ENCODE results near the gene GIMD1. TPM values are rescaled to one million over a fixed set of nuclear protein-coding genes. Genes with fewer than 3 reads are reported as not detected.
"Not testable (repeated sequence)": the region's sequence is repeated elsewhere in the genome, so short reads cannot be mapped to it uniquely, and the experiment has no call there.

GIMD1 gene
- total RNA-seq, result not detected

GRCh38 chr4:106368678-106369077, at the start of gene GIMD1:
TSS of gene GIMD1 (minus strand) at chr4:106368778. CDS start at chr4:106367435, 1,343 bp downstream.
- H3K27ac Mint-ChIP-seq, result no peak within 1 kb of the TSS

GRCh38 chr4:106414366-106414765, 45.8 kb upstream of the GIMD1 start:
- ATAC-seq, result no peak
- H3K27ac Mint-ChIP-seq, result no peak overlapping the region
- peaks cover 0 to 8% of the 10 kb centered on the region in 2 donors for H3K9me3 Mint-ChIP-seq
- H3K36me3 Mint-ChIP-seq, result no peaks in the 10 kb centered on the region
- no peak for DNase-seq (ENCODE audit: low spot score in 2 of 2)

More at GRCh38 chr4:106368678-106369077, at the start of gene GIMD1:
- no peaks in the 10 kb centered on the region for H3K36me3 Mint-ChIP-seq
- DNase-seq (ENCODE audit: low spot score in 2 of 2) (no peak), ATAC-seq (no peak)
- H3K9me3 Mint-ChIP-seq, result no peaks in the 10 kb centered on the region

- peaks cover 2 to 13% of the 10 kb centered on the region in 2 donors for H3K9me3 Mint-ChIP-seq
- no peak overlapping the region for H3K27ac Mint-ChIP-seq
- peaks cover 0 to 8% of the 10 kb centered on the region in 2 donors for H3K36me3 Mint-ChIP-seq
- ATAC-seq (no peak), DNase-seq (ENCODE audit: low spot score in 2 of 2) (no peak)
Observed at GRCh38 chr4:106409901-106410889, 41.6 kb upstream of the GIMD1 start.

GRCh38 chr4:106408004-106408403, 39.4 kb upstream of the GIMD1 start:
- not testable (repeated sequence) for H3K36me3 Mint-ChIP-seq; H3K27ac Mint-ChIP-seq; DNase-seq (ENCODE audit: low spot score in 2 of 2); ATAC-seq
- peaks cover 3 to 13% of the 10 kb centered on the region in 2 donors for H3K9me3 Mint-ChIP-seq

GRCh38 chr4:106401157-106401556, 32.6 kb upstream of the GIMD1 start:
- peaks cover 13 to 17% of the 10 kb centered on the region in 2 donors for H3K9me3 Mint-ChIP-seq
- no peak for DNase-seq (ENCODE audit: low spot score in 2 of 2)
- no peak for ATAC-seq
- no peak overlapping the region for H3K27ac Mint-ChIP-seq
- peaks cover 0 to 6% of the 10 kb centered on the region in 2 donors for H3K36me3 Mint-ChIP-seq

GRCh38 chr4:106398898-106399297, 30.3 kb upstream of the GIMD1 start:
- not testable (repeated sequence) for H3K36me3 Mint-ChIP-seq; DNase-seq (ENCODE audit: low spot score in 2 of 2); ATAC-seq; H3K27ac Mint-ChIP-seq
- peaks cover 12 to 21% of the 10 kb centered on the region in 2 donors for H3K9me3 Mint-ChIP-seq

- ATAC-seq (no peak), DNase-seq (ENCODE audit: low spot score in 2 of 2) (no peak)
- H3K9me3 Mint-ChIP-seq, result peaks cover 12 to 17% of the 10 kb centered on the region in 2 donors
- peaks cover 0 to 6% of the 10 kb centered on the region in 2 donors for H3K36me3 Mint-ChIP-seq
- no peak overlapping the region for H3K27ac Mint-ChIP-seq
Observed at GRCh38 chr4:106395582-106395981, 27.0 kb upstream of the GIMD1 start.

GRCh38 chr4:106385853-106386393, 17.3 kb upstream of the GIMD1 start:
- H3K27ac Mint-ChIP-seq, result no peak overlapping the region
- no peaks in the 10 kb centered on the region for H3K36me3 Mint-ChIP-seq
- H3K9me3 Mint-ChIP-seq, result no peaks in the 10 kb centered on the region
- no peak for DNase-seq (ENCODE audit: low spot score in 2 of 2)
- no peak for ATAC-seq

GRCh38 chr4:106384878-106385277, 16.3 kb upstream of the GIMD1 start:
- Mint-ChIP-seq H3K27ac (no peak overlapping the region), H3K36me3 (no peaks in the 10 kb centered on the region), H3K9me3 (no peaks in the 10 kb centered on the region)
- ATAC-seq (no peak), DNase-seq (ENCODE audit: low spot score in 2 of 2) (no peak)

GRCh38 chr4:106380179-106380578, 11.6 kb upstream of the GIMD1 start:
- no peaks in the 10 kb centered on the region for H3K9me3 Mint-ChIP-seq
- H3K27ac Mint-ChIP-seq, result no peak overlapping the region
- H3K36me3 Mint-ChIP-seq, result no peaks in the 10 kb centered on the region
- DNase-seq (ENCODE audit: low spot score in 2 of 2) (no peak), ATAC-seq (no peak)

- no peaks in the 10 kb centered on the region for H3K9me3 Mint-ChIP-seq
- H3K36me3 Mint-ChIP-seq, result no peaks in the 10 kb centered on the region
- ATAC-seq (no peak), DNase-seq (ENCODE audit: low spot score in 2 of 2) (no peak)
- H3K27ac Mint-ChIP-seq, result no peak overlapping the region
Observed at GRCh38 chr4:106373026-106373425, 4.4 kb upstream of the GIMD1 start.

GRCh38 chr4:106371161-106371560, 2.6 kb upstream of the GIMD1 start:
- ATAC-seq (no peak), DNase-seq (ENCODE audit: low spot score in 2 of 2) (no peak)
- H3K36me3 Mint-ChIP-seq, result no peaks in the 10 kb centered on the region
- no peaks in the 10 kb centered on the region for H3K9me3 Mint-ChIP-seq
- no peak overlapping the region for H3K27ac Mint-ChIP-seq

GRCh38 chr4:106370214-106370613, 1.6 kb upstream of the GIMD1 start:
- ATAC-seq, result no peak
- H3K9me3 Mint-ChIP-seq, result no peaks in the 10 kb centered on the region
- H3K36me3 Mint-ChIP-seq, result no peaks in the 10 kb centered on the region
- H3K27ac Mint-ChIP-seq, result no peak overlapping the region
- no peak for DNase-seq (ENCODE audit: low spot score in 2 of 2)

- H3K27ac Mint-ChIP-seq, result no peak overlapping the region
- DNase-seq (ENCODE audit: low spot score in 2 of 2) (no peak), ATAC-seq (peak in 1 of 2 donors; percentile 70)
- H3K36me3 Mint-ChIP-seq, result no peaks in the 10 kb centered on the region
- H3K9me3 Mint-ChIP-seq, result no peaks in the 10 kb centered on the region
Observed at GRCh38 chr4:106369456-106370060, 980 bp upstream of the GIMD1 start.

GRCh38 chr4:106367072-106367471, 1.5 kb downstream of the GIMD1 start:
- no peaks in the 10 kb centered on the region for H3K36me3 Mint-ChIP-seq
- no peaks in the 10 kb centered on the region for H3K9me3 Mint-ChIP-seq
- no peak for ATAC-seq
- DNase-seq (ENCODE audit: low spot score in 2 of 2), result no peak
- H3K27ac Mint-ChIP-seq, result no peak overlapping the region

GRCh38 chr4:106366026-106366425, 2.6 kb downstream of the GIMD1 start:
- ATAC-seq, result no peak
- no peak overlapping the region for H3K27ac Mint-ChIP-seq
- no peaks in the 10 kb centered on the region for H3K36me3 Mint-ChIP-seq
- no peaks in the 10 kb centered on the region for H3K9me3 Mint-ChIP-seq
- DNase-seq (ENCODE audit: low spot score in 2 of 2), result no peak

GRCh38 chr4:106365613-106366012, 3.0 kb downstream of the GIMD1 start:
- DNase-seq (ENCODE audit: low spot score in 2 of 2), result no peak
- H3K9me3 Mint-ChIP-seq, result no peaks in the 10 kb centered on the region
- H3K36me3 Mint-ChIP-seq, result no peaks in the 10 kb centered on the region
- H3K27ac Mint-ChIP-seq, result no peak overlapping the region
- ATAC-seq, result no peak
